Left ventricle myocardium inferior (tissue), 1 donor: ENCODE results near the gene PGAM5. TPM values are rescaled to one million over a fixed set of nuclear protein-coding genes. Genes with fewer than 3 reads are reported as not detected.

Experiments
- DNase-seq: peaks from one replicate; pipeline ENCODE4 v3.0.0-alpha.2; 2020
- H3K27ac ChIP-seq: fragments of 200-600 bp; replicated peaks from 2 replicates; pipeline ENCODE4 v1.8.0; 2021
- H3K27me3 ChIP-seq: fragments of 200-600 bp; 2 replicates; pipeline ENCODE4 v1.8.0; 2021; ENCODE audit warnings: low read depth
- H3K36me3 ChIP-seq: fragments of 200-600 bp; 2 replicates; pipeline ENCODE4 v1.8.0; 2021
- H3K4me1 ChIP-seq: fragments of 200-600 bp; 2 replicates; pipeline ENCODE4 v1.8.0; 2021
- H3K4me3 ChIP-seq: fragments of 200-600 bp; 2 replicates; pipeline ENCODE4 v1.8.0; 2021; ENCODE audit warnings: mild to moderate bottlenecking, moderate library complexity
- H3K9me3 ChIP-seq: fragments of 200-600 bp; replicated peaks from 2 replicates; pipeline ENCODE4 v1.8.0; 2021
- intact Hi-C: fragments of 100-400 bp; cut with micrococcal nuclease; formaldehyde crosslinking; loops from one replicate; pipeline ENCODE4 v1.11.0; 2022
- total RNA-seq: library from RNA; stranded (reverse); fragmentation: NEBNext Ultra II Directional; extraction: Animal tissue kit (Norgen Biotek cat#: 25700); gene quantifications from one replicate; pipeline ENCODE4 v1.2.1, GENCODE V29; 2021
- TF ChIP-seq, protein P1 (sequence below): fragments of 200-600 bp; IDR thresholded peaks from 2 replicates; pipeline ENCODE4 v1.8.0; 2021; ENCODE audit warnings: antibody characterized with exemption, mild to moderate bottlenecking, borderline replicate concordance
- donor health status: DM: no; HTN: yes; CAD: no; lungs with severe emphysema.

PGAM5 gene
- total RNA-seq, 1 donor from 2014 or later = 27.3 TPM

DNA sequence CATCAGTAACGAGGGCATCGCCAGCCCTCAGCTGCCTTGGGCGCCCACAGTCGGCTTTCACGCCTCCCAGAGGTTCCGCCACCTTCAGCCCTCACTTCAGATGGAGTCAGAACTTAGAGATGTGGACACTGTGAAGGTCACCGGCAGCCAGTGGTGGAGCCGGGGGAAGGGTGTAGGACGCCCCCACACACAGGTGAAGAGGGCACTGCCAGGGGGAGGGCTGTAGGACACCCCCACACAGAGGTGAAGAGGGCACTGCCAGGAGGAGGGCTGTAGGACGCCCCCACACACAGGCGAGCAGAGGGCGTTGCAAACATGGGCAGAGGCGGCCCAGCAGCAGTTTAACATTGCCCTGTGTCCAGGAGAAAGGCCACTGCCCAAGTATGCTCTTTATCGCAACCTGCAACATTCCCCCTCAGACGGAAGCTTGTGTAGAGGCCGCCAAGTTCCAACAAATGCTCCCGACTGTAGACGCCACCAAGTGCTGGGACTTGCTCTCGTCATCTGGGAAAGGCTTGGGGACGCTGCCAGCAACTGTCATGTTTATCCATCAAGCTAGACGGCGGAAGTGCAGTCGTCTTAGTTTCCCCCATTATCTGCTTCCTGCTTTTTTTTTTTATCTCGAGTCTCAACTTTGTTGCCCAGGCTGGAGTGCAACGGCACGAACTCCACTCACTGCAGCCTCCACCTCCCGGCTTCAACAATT, 55.9 kb downstream of the PGAM5 start:
- Histone ChIP-seq H3K27me3 (no peaks in the 10 kb centered on the region), H3K9me3 (no peaks in the 10 kb centered on the region), H3K4me3 (no peak overlapping the region), H3K36me3 (peaks cover 5% of the 10 kb centered on the region), H3K4me1 (peaks cover 49% of the 10 kb centered on the region), H3K27ac (peak overlapping the region; percentile 82)
- peak; percentile 73 for DNase-seq
- intact Hi-C loops = no loop called here
- TF ChIP-seq, protein P1, sequence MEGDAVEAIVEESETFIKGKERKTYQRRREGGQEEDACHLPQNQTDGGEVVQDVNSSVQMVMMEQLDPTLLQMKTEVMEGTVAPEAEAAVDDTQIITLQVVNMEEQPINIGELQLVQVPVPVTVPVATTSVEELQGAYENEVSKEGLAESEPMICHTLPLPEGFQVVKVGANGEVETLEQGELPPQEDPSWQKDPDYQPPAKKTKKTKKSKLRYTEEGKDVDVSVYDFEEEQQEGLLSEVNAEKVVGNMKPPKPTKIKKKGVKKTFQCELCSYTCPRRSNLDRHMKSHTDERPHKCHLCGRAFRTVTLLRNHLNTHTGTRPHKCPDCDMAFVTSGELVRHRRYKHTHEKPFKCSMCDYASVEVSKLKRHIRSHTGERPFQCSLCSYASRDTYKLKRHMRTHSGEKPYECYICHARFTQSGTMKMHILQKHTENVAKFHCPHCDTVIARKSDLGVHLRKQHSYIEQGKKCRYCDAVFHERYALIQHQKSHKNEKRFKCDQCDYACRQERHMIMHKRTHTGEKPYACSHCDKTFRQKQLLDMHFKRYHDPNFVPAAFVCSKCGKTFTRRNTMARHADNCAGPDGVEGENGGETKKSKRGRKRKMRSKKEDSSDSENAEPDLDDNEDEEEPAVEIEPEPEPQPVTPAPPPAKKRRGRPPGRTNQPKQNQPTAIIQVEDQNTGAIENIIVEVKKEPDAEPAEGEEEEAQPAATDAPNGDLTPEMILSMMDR = no peak

GRCh38 chr12:132771126-132771838, 60.6 kb downstream of the PGAM5 start:
- TF ChIP-seq, protein P1 = no peak
- Histone ChIP-seq H3K4me3 (no peak overlapping the region), H3K9me3 (no peaks in the 10 kb centered on the region), H3K27me3 (no peaks in the 10 kb centered on the region), H3K36me3 (peaks cover 51% of the 10 kb centered on the region), H3K27ac (no peak overlapping the region), H3K4me1 (peaks cover 38% of the 10 kb centered on the region)
- intact Hi-C loops = no loop called here
- DNase-seq = no peak

Other genes with a start within 250 kb of the PGAM5 start
- gene FBRSL1, start 220.7 kb upstream of the PGAM5 start, total RNA-seq = 66.0 TPM
- not detected for gene LRCOL1, start 100.3 kb upstream of the PGAM5 start, total RNA-seq
- not detected for gene P2RX2, start 92.1 kb upstream of the PGAM5 start, total RNA-seq
- 9.0 TPM for gene POLE, start 23.5 kb upstream of the PGAM5 start, total RNA-seq
- gene PXMP2, start 23.3 kb upstream of the PGAM5 start, total RNA-seq = 42.3 TPM
- gene ANKLE2, start 51.0 kb downstream of the PGAM5 start, total RNA-seq = 21.2 TPM
- gene GOLGA3, start 118.0 kb downstream of the PGAM5 start, total RNA-seq = 33.0 TPM
- 14.4 TPM for gene CHFR, start 176.8 kb downstream of the PGAM5 start, total RNA-seq
- 12.9 TPM for gene ZNF605, start 245.5 kb downstream of the PGAM5 start, total RNA-seq